IPS DF 4.7 (cell line): ENCODE results near the gene CKMT1B.
"Not testable (repeated sequence)": the region's sequence is repeated elsewhere in the genome, so short reads cannot be mapped to it uniquely, and the experiment has no call there.

ENCODE experiments used
- DNase-seq: peaks from one replicate; pipeline ENCODE4 v3.0.0-alpha.2; 2013; ENCODE audit warnings: low spot score; ENCODE audit errors: extremely low read depth

Gene CKMT1B

GRCh38 chr15:43638464-43639204 lies 44.8 kb downstream of the CKMT1B start:
- DNase-seq, result not testable (repeated sequence)
